GM19035 (cell line): ENCODE measurements around the gene PLAAT2.
"Not testable (repeated sequence)": the region's sequence is repeated elsewhere in the genome, so short reads cannot be mapped to it uniquely, and the experiment has no call there.

ENCODE experiments used
- ATAC-seq: cut with Tn5 transposase; IDR thresholded peaks from one replicate; pipeline ENCODE4 v1.9.1; 2021; ENCODE audit not compliant: unreplicated experiment

Gene PLAAT2

GRCh38 chr11:63563201-63564055 lies at the start of gene PLAAT2:
Gene PLAAT2 (minus strand): TSS chr11:63563379. CDS start chr11:63563324, 55 bp downstream.
- no peak for ATAC-seq

GRCh38 chr11:63612181-63612580 lies 49.0 kb upstream of the PLAAT2 start:
- ATAC-seq, result no peak

GRCh38 chr11:63611395-63611747 lies 48.2 kb upstream of the PLAAT2 start:
- no peak for ATAC-seq

- no peak for ATAC-seq
These were observed 47.6 kb upstream of the PLAAT2 start for GRCh38 chr11:63610604-63611394.

- no peak for ATAC-seq
These were observed 46.9 kb upstream of the PLAAT2 start for GRCh38 chr11:63609971-63610580.

GRCh38 chr11:63609536-63609935 lies 46.4 kb upstream of the PLAAT2 start:
- no peak for ATAC-seq

- ATAC-seq, result no peak
These were observed 45.5 kb upstream of the PLAAT2 start for GRCh38 chr11:63608353-63609345.

GRCh38 chr11:63603180-63603518 lies 40.0 kb upstream of the PLAAT2 start:
- ATAC-seq, result no peak

- not testable (repeated sequence) for ATAC-seq
These were observed 39.4 kb upstream of the PLAAT2 start for GRCh38 chr11:63602290-63603179.

GRCh38 chr11:63599211-63600122 lies 36.3 kb upstream of the PLAAT2 start:
- no peak for ATAC-seq

- ATAC-seq, result no peak
These were observed 35.4 kb upstream of the PLAAT2 start for GRCh38 chr11:63598556-63598955.

- ATAC-seq, result no peak
These were observed 32.1 kb upstream of the PLAAT2 start for GRCh38 chr11:63595296-63595695.

- ATAC-seq, result no peak
These were observed 29.8 kb upstream of the PLAAT2 start for GRCh38 chr11:63592975-63593395.

GRCh38 chr11:63590024-63590788 lies 27.0 kb upstream of the PLAAT2 start:
- no peak for ATAC-seq

GRCh38 chr11:63589000-63589399 lies 25.8 kb upstream of the PLAAT2 start:
- ATAC-seq, result no peak

GRCh38 chr11:63586451-63587166 lies 23.4 kb upstream of the PLAAT2 start:
- no peak for ATAC-seq

- ATAC-seq, result no peak
These were observed 20.1 kb upstream of the PLAAT2 start for GRCh38 chr11:63583357-63583677.
